ENCODE measurements around the gene KLHL40. TPM values are rescaled to one million over a fixed set of nuclear protein-coding genes. Genes with fewer than 3 reads are reported as not detected.
"Not testable (repeated sequence)": the region's sequence is repeated elsewhere in the genome, so short reads cannot be mapped to it uniquely, and the experiment has no call there.

The KLHL40 gene
- total and polyA plus RNA-seq, 9 of the 15 experiments (the other 6 are each of a cell fraction or from before 2014, with no cell fraction given), result not detected

- no peaks in the 10 kb centered on the region for H3K4me1 ChIP-seq (replicated peaks in 1 of 2; ENCODE audit: control insufficient read depth in 2 of 2, insufficient read depth in 2 of 2, low read length in 2 of 2)
Observed at GRCh38 chr3:42721690-42722089, 36.4 kb downstream of the KLHL40 start.

GRCh38 chr3:42722442-42722841 is 37.1 kb downstream of the KLHL40 start:
- H3K36me3 ChIP-seq (ENCODE audit: control insufficient read depth, insufficient read depth, low read length); H3K4me2 ChIP-seq (ENCODE audit: insufficient read depth, low read length); H2AFZ ChIP-seq (ENCODE audit: low read depth, low read length); intact Hi-C loops (cut with micrococcal nuclease); DNase-seq (ENCODE audit: extremely low read depth in 1 of 4, low spot score in 3 of 4); H3K4me3 ChIP-seq; ATAC-seq; H3K27ac ChIP-seq (ENCODE audit: extremely low read depth, low read depth, low read length); H3K9me3 ChIP-seq (replicated peaks; ENCODE audit: control insufficient read depth, insufficient read depth, low read depth, low read length); H4K20me1 ChIP-seq (replicated peaks; ENCODE audit: control insufficient read depth, insufficient read depth, low read length); H3K9ac ChIP-seq (ENCODE audit: insufficient read depth in 1 of 2, low read depth in 2 of 2, low read length in 2 of 2); H3K79me2 ChIP-seq (ENCODE audit: control insufficient read depth, insufficient read depth, low read length); H3K4me1 ChIP-seq (replicated peaks in 1 of 2; ENCODE audit: control insufficient read depth in 2 of 2, insufficient read depth in 2 of 2, low read length in 2 of 2); CTCF ChIA-PET (ENCODE audit: low intra/inter-chr PET ratio); H3K9me1 ChIP-seq (ENCODE audit: control insufficient read depth, insufficient read depth, low read length); FAIRE-seq; in situ Hi-C loops (cut with MboI); BruUV-seq (replicated peaks): not testable (repeated sequence)
- H3K27me3 ChIP-seq (ENCODE audit: control insufficient read depth in 2 of 2, insufficient read depth in 2 of 2, low read length in 2 of 2), result peaks cover 17 to 18% of the 10 kb centered on the region in 2 experiments; a peak in 3 of 5 replicates
- TF ChIP-seq SRF (CRISPR knock-in tag; IDR thresholded peaks at IDR 0.05) (peak in 1 of 2 experiments; percentile 56; a peak in 1 of 4 replicates), RFX1 (IDR thresholded peaks at IDR 0.05) (peak; percentile 67)
- POLR2A ChIA-PET, result interaction anchor here (1.0 kb wide), 1 partner anchor 22 kb away, joined by 3 read pairs; no protein-coding TSS in a partner anchor
- WGBS (ENCODE audit: insufficient coverage, low coverage, missing lambda C conversion rate), result 0% methylated on average over 1 of the region's 3 CpGs

More at GRCh38 chr3:42721690-42722089, 36.4 kb downstream of the KLHL40 start:
- DNase-seq (ENCODE audit: extremely low read depth in 1 of 4, low spot score in 3 of 4) (no peak), ATAC-seq (no peak), FAIRE-seq (no peak)
- no TSS peak for BruUV-seq (replicated peaks)
- in situ Hi-C loops (cut with MboI), result no loop called here
- H3K36me3 ChIP-seq (ENCODE audit: control insufficient read depth, insufficient read depth, low read length), result no peaks in the 10 kb centered on the region
- H3K27ac ChIP-seq (ENCODE audit: extremely low read depth, low read depth, low read length), result no peak overlapping the region
- H3K9ac ChIP-seq (ENCODE audit: insufficient read depth in 1 of 2, low read depth in 2 of 2, low read length in 2 of 2), result no peak overlapping the region
- H3K4me2 ChIP-seq (ENCODE audit: insufficient read depth, low read length), result no peak overlapping the region
- ChIA-PET CTCF (ENCODE audit: low intra/inter-chr PET ratio) (no interaction called here), POLR2A (interaction anchor here (0.7 to 1.0 kb wide), 2 partner anchors 12 to 23 kb away, joined by 3 read pairs; no protein-coding TSS in a partner anchor)
- H3K4me3 ChIP-seq, result no peak overlapping the region
- H4K20me1 ChIP-seq (replicated peaks; ENCODE audit: control insufficient read depth, insufficient read depth, low read length), result no peaks in the 10 kb centered on the region
- H3K27me3 ChIP-seq (ENCODE audit: control insufficient read depth in 2 of 2, insufficient read depth in 2 of 2, low read length in 2 of 2), result peaks cover 21 to 22% of the 10 kb centered on the region in 2 experiments; a peak in 3 of 5 replicates
- H3K9me1 ChIP-seq (ENCODE audit: control insufficient read depth, insufficient read depth, low read length), result no peaks in the 10 kb centered on the region
- H3K9me3 ChIP-seq (replicated peaks; ENCODE audit: control insufficient read depth, insufficient read depth, low read depth, low read length), result no peaks in the 10 kb centered on the region
- TF ChIP-seq FOS (IDR thresholded peaks at IDR 0.05; ENCODE audit: extremely low read depth, insufficient read length) (no peak), HNRNPL (IDR thresholded peaks at IDR 0.05; ENCODE audit: low read depth, low read length) (no peak), DACH1 (IDR thresholded peaks at IDR 0.05; ENCODE audit: partially characterized antibody) (no peak), CBX2 (IDR thresholded peaks at IDR 0.05; ENCODE audit: insufficient read depth, low read length, poor library complexity, severe bottlenecking) (no peak), ZZZ3 (IDR thresholded peaks at IDR 0.05) (no peak)
- intact Hi-C loops (cut with micrococcal nuclease), result no loop called here
- H2AFZ ChIP-seq (ENCODE audit: low read depth, low read length), result no peak overlapping the region
- H3K79me2 ChIP-seq (ENCODE audit: control insufficient read depth, insufficient read depth, low read length), result no peaks in the 10 kb centered on the region
- WGBS (ENCODE audit: insufficient coverage, low coverage, missing lambda C conversion rate), result 0% methylated on average over 1 of the region's 1 CpG
